ENCODE data around the gene CADPS. TPM values are rescaled to one million over a fixed set of nuclear protein-coding genes. Genes with fewer than 3 reads are reported as not detected.

Gene CADPS
- polyA plus RNA-seq, 1 donor: 17.8 TPM

DNA sequence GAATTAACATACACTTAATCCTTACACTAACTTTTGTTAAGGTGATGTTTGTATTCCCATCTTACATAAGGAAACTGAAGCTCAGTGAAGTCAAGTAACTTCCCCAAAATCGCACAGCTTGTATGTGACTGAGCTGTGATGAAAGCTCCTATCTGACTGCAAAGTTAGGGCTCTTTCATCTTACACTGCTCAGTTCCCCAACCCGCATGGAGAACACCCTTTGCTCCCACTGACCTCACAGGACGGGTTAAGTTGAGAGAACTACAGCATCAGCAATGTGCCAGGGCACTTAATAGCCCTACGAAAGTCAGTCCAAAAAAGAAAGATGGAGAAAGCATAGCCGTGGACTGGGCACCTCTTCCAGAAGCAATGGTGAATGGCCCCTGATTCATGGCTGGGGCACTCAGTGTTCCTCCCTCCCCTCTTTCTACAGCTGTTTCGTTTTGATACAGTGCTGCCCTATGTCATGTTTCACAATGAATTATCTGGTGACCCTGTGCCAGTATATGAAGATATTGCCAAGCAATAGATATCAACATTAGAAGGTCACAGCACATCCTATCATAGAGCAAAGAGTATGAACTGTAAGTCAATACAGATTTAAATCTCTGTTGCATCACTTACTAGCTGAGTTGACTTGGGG is 38.0 kb downstream of the CADPS start:
- Histone ChIP-seq H3K36me3 (ENCODE audit: control insufficient read depth, insufficient read depth, low read length) (no peaks in the 10 kb centered on the region), H3K9me3 (ENCODE audit: control insufficient read depth, low read depth, low read length) (no peaks in the 10 kb centered on the region), H3K4me1 (ENCODE audit: control insufficient read depth, insufficient read depth, low read length) (no peaks in the 10 kb centered on the region), H3K4me3 (ENCODE audit: low read length) (no peak overlapping the region), H3K27ac (ENCODE audit: low read length) (no peak overlapping the region), H3K27me3 (ENCODE audit: control insufficient read depth, insufficient read depth, low read length) (no peaks in the 10 kb centered on the region)
- DNase-seq: no peak
- no CpG with 5 or more reads among the region's 6 CpGs for WGBS (ENCODE audit: insufficient coverage, low lambda C conversion rate)

DNA sequence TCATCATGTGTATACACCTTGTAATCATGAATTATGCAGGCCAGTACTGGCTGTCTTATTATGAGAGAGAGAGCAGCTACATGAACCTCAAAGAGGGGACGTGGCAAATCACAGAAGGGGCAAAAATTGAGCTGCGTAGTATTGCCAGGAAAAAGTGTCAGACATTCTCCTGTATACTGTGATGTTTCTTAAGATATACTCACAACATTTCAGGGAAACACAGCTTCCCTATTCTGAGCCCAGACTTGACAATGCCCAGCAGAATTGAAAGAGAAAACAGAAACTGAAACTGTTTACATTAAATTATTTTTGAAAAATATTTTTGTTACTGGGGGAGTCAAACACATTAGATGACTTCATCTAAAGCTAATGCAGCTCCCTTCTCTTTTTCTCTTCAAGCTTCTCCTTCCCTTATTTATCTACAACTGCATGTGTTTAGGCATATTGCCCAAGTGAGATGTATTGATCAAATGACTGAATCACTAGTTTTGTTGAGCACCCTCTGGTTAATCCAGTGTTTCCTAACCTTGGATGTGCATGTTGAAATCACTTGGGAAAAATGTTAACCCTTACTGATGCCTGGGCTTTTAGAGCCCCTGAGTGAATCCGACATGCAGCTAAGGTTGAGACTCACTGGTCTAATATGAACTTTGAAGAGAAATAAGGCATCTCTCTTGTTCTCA is 39.5 kb downstream of the CADPS start:
- WGBS (ENCODE audit: insufficient coverage, low lambda C conversion rate): no CpG with 5 or more reads among the region's 3 CpGs
- Histone ChIP-seq H3K9me3 (ENCODE audit: control insufficient read depth, low read depth, low read length) (no peaks in the 10 kb centered on the region), H3K4me1 (ENCODE audit: control insufficient read depth, insufficient read depth, low read length) (no peaks in the 10 kb centered on the region), H3K27me3 (ENCODE audit: control insufficient read depth, insufficient read depth, low read length) (no peaks in the 10 kb centered on the region), H3K4me3 (ENCODE audit: low read length) (no peak overlapping the region), H3K36me3 (ENCODE audit: control insufficient read depth, insufficient read depth, low read length) (no peaks in the 10 kb centered on the region), H3K27ac (ENCODE audit: low read length) (no peak overlapping the region)
- DNase-seq: no peak

- DNase-seq: no peak
- Histone ChIP-seq H3K4me1 (ENCODE audit: control insufficient read depth, insufficient read depth, low read length) (no peaks in the 10 kb centered on the region), H3K4me3 (ENCODE audit: low read length) (no peak overlapping the region), H3K9me3 (ENCODE audit: control insufficient read depth, low read depth, low read length) (no peaks in the 10 kb centered on the region), H3K36me3 (ENCODE audit: control insufficient read depth, insufficient read depth, low read length) (no peaks in the 10 kb centered on the region), H3K27ac (ENCODE audit: low read length) (no peak overlapping the region), H3K27me3 (ENCODE audit: control insufficient read depth, insufficient read depth, low read length) (no peaks in the 10 kb centered on the region)
Measured at GRCh38 chr3:62833538-62833937, 41.7 kb downstream of the CADPS start.

GRCh38 chr3:62832553-62832952 is 42.7 kb downstream of the CADPS start:
- Histone ChIP-seq H3K4me3 (ENCODE audit: low read length) (no peak overlapping the region), H3K36me3 (ENCODE audit: control insufficient read depth, insufficient read depth, low read length) (no peaks in the 10 kb centered on the region), H3K27ac (ENCODE audit: low read length) (no peak overlapping the region), H3K9me3 (ENCODE audit: control insufficient read depth, low read depth, low read length) (no peaks in the 10 kb centered on the region), H3K27me3 (ENCODE audit: control insufficient read depth, insufficient read depth, low read length) (no peaks in the 10 kb centered on the region), H3K4me1 (ENCODE audit: control insufficient read depth, insufficient read depth, low read length) (no peaks in the 10 kb centered on the region)
- DNase-seq: no peak
- WGBS (ENCODE audit: insufficient coverage, low lambda C conversion rate): 100% methylated on average over 1 of the region's 7 CpGs

- no peaks in the 10 kb centered on the region for H3K36me3 ChIP-seq (ENCODE audit: control insufficient read depth, insufficient read depth, low read length)
- no peaks in the 10 kb centered on the region for H3K9me3 ChIP-seq (ENCODE audit: control insufficient read depth, low read depth, low read length)
- H3K27me3 ChIP-seq (ENCODE audit: control insufficient read depth, insufficient read depth, low read length): peaks cover 3% of the 10 kb centered on the region
- 43% methylated on average over 1 of the region's 2 CpGs for WGBS (ENCODE audit: insufficient coverage, low lambda C conversion rate)
- no peak overlapping the region for H3K27ac ChIP-seq (ENCODE audit: low read length)
- DNase-seq: no peak
- no peak overlapping the region for H3K4me3 ChIP-seq (ENCODE audit: low read length)
- no peaks in the 10 kb centered on the region for H3K4me1 ChIP-seq (ENCODE audit: control insufficient read depth, insufficient read depth, low read length)
Measured at GRCh38 chr3:62830727-62831322, 44.4 kb downstream of the CADPS start.

- Histone ChIP-seq H3K4me3 (ENCODE audit: low read length) (no peak overlapping the region), H3K9me3 (ENCODE audit: control insufficient read depth, low read depth, low read length) (no peaks in the 10 kb centered on the region), H3K27me3 (ENCODE audit: control insufficient read depth, insufficient read depth, low read length) (peaks cover 3% of the 10 kb centered on the region), H3K27ac (ENCODE audit: low read length) (no peak overlapping the region), H3K36me3 (ENCODE audit: control insufficient read depth, insufficient read depth, low read length) (no peaks in the 10 kb centered on the region), H3K4me1 (ENCODE audit: control insufficient read depth, insufficient read depth, low read length) (no peaks in the 10 kb centered on the region)
- DNase-seq: no peak
Measured at GRCh38 chr3:62827550-62827949, 47.7 kb downstream of the CADPS start.

GRCh38 chr3:62824965-62825592 is 50.1 kb downstream of the CADPS start:
- no peak for DNase-seq
- H3K27ac ChIP-seq (ENCODE audit: low read length): no peak overlapping the region
- peaks cover 3% of the 10 kb centered on the region for H3K27me3 ChIP-seq (ENCODE audit: control insufficient read depth, insufficient read depth, low read length)
- H3K9me3 ChIP-seq (ENCODE audit: control insufficient read depth, low read depth, low read length): no peaks in the 10 kb centered on the region
- H3K4me3 ChIP-seq (ENCODE audit: low read length): no peak overlapping the region
- no peaks in the 10 kb centered on the region for H3K4me1 ChIP-seq (ENCODE audit: control insufficient read depth, insufficient read depth, low read length)
- no CpG with 5 or more reads among the region's 6 CpGs for WGBS (ENCODE audit: insufficient coverage, low lambda C conversion rate)
- no peaks in the 10 kb centered on the region for H3K36me3 ChIP-seq (ENCODE audit: control insufficient read depth, insufficient read depth, low read length)

- peaks cover 3% of the 10 kb centered on the region for H3K27me3 ChIP-seq (ENCODE audit: control insufficient read depth, insufficient read depth, low read length)
- H3K36me3 ChIP-seq (ENCODE audit: control insufficient read depth, insufficient read depth, low read length): no peaks in the 10 kb centered on the region
- DNase-seq: no peak
- H3K4me3 ChIP-seq (ENCODE audit: low read length): no peak overlapping the region
- no peak overlapping the region for H3K27ac ChIP-seq (ENCODE audit: low read length)
- 76% methylated on average over 2 of the region's 6 CpGs for WGBS (ENCODE audit: insufficient coverage, low lambda C conversion rate)
- no peaks in the 10 kb centered on the region for H3K4me1 ChIP-seq (ENCODE audit: control insufficient read depth, insufficient read depth, low read length)
- no peaks in the 10 kb centered on the region for H3K9me3 ChIP-seq (ENCODE audit: control insufficient read depth, low read depth, low read length)
Measured at GRCh38 chr3:62823461-62824050, 51.7 kb downstream of the CADPS start.

DNA sequence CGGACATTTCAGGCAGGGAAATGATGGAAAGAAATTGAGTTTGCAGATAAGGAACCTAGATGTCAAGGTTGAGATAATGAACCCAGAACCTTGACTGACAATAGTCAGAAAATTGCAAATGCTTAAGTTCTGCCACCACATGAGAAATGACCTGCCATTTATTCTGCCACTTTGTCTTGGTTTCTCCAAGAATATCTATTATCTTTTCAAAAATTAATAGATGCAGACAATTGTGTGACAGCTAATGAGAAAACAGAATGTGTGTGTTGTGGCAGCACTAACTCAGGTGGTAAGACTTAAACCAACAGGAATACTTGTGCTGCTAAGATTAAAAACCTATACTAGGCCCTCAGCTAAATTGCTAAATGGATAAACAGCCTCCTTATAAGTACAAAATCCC is 52.3 kb downstream of the CADPS start:
- no peak overlapping the region for H3K27ac ChIP-seq (ENCODE audit: low read length)
- H3K9me3 ChIP-seq (ENCODE audit: control insufficient read depth, low read depth, low read length): no peaks in the 10 kb centered on the region
- H3K4me3 ChIP-seq (ENCODE audit: low read length): no peak overlapping the region
- 100% methylated on average over 1 of the region's 1 CpG for WGBS (ENCODE audit: insufficient coverage, low lambda C conversion rate)
- peaks cover 3% of the 10 kb centered on the region for H3K27me3 ChIP-seq (ENCODE audit: control insufficient read depth, insufficient read depth, low read length)
- no peaks in the 10 kb centered on the region for H3K4me1 ChIP-seq (ENCODE audit: control insufficient read depth, insufficient read depth, low read length)
- DNase-seq: no peak
- no peaks in the 10 kb centered on the region for H3K36me3 ChIP-seq (ENCODE audit: control insufficient read depth, insufficient read depth, low read length)

- DNase-seq: no peak
- Histone ChIP-seq H3K27ac (ENCODE audit: low read length) (no peak overlapping the region), H3K4me1 (ENCODE audit: control insufficient read depth, insufficient read depth, low read length) (no peaks in the 10 kb centered on the region), H3K4me3 (ENCODE audit: low read length) (no peak overlapping the region), H3K27me3 (ENCODE audit: control insufficient read depth, insufficient read depth, low read length) (no peaks in the 10 kb centered on the region), H3K9me3 (ENCODE audit: control insufficient read depth, low read depth, low read length) (no peaks in the 10 kb centered on the region), H3K36me3 (ENCODE audit: control insufficient read depth, insufficient read depth, low read length) (no peaks in the 10 kb centered on the region)
- WGBS (ENCODE audit: insufficient coverage, low lambda C conversion rate): 67% methylated on average over 1 of the region's 5 CpGs
Measured at GRCh38 chr3:62818347-62818746, 56.9 kb downstream of the CADPS start.
